Skeletal muscle tissue (tissue), 4 donors: ENCODE data around the gene ZBTB7A. TPM values are rescaled to one million over a fixed set of nuclear protein-coding genes. Genes with fewer than 3 reads are reported as not detected.

ENCODE experiments used
- H3K27ac ChIP-seq: one replicate; pipeline ENCODE4 v1.7.0; 2013; ENCODE audit warnings: mild to moderate bottlenecking, low read depth, low read length, inconsistent platforms
- H3K27me3 ChIP-seq, 3 donors: one replicate each; pipeline ENCODE4 v1.7.0; 2013; ENCODE audit warnings: low read length in 3 of 3; ENCODE audit not compliant: control insufficient read depth in 3 of 3, insufficient read depth in 3 of 3
- H3K36me3 ChIP-seq, 3 donors: one replicate each; pipeline ENCODE4 v1.7.0; 2013; ENCODE audit warnings: low read length in 3 of 3; ENCODE audit not compliant: control insufficient read depth in 3 of 3, insufficient read depth in 3 of 3
- H3K4me1 ChIP-seq, 3 donors: one replicate each; pipeline ENCODE4 v1.7.0; 2013; ENCODE audit warnings: low read length in 3 of 3, mild to moderate bottlenecking in 3 of 3; ENCODE audit not compliant: control insufficient read depth in 3 of 3, insufficient read depth in 3 of 3
- H3K4me3 ChIP-seq, 3 donors: one replicate each; pipeline ENCODE4 v1.7.0; 2013; ENCODE audit warnings: low read length in 3 of 3
- H3K9ac ChIP-seq, 3 donors: one replicate each; pipeline ENCODE4 v1.7.0; 2013; ENCODE audit warnings: low read length in 3 of 3, mild to moderate bottlenecking in 3 of 3, moderate library complexity in 2 of 3, low read depth in 1 of 3
- H3K9me3 ChIP-seq, 3 donors: one replicate each; pipeline ENCODE4 v1.7.0; 2013; ENCODE audit warnings: low read length in 3 of 3; ENCODE audit not compliant: control insufficient read depth in 3 of 3
- total RNA-seq: library from RNA; depleted of rRNA; stranded (reverse); fragments of >200 nt; gene quantifications from one replicate; pipeline ENCODE4 v1.2.3, GENCODE V29; 2014
- donor health status: Osteomylitis.

ZBTB7A gene
- total RNA-seq, 1 donor from 2014 or later, result 4.2 TPM

GRCh38 chr19:4061683-4062418 is 4.8 kb downstream of the ZBTB7A start:
- Histone ChIP-seq H3K4me3 (peak overlapping the region; percentile 38 to 75 (median 68)), H3K36me3 (no peaks in the 10 kb centered on the region), H3K4me1 (peaks cover 62 to 67% (median 65%) of the 10 kb centered on the region in 3 donors), H3K27ac (peak overlapping the region; percentile 97), H3K9me3 (no peaks in the 10 kb centered on the region), H3K27me3 (no peaks in the 10 kb centered on the region), H3K9ac (peak overlapping the region; percentile 57 to 85 (median 71))

- Histone ChIP-seq H3K4me1 (peaks cover 62 to 67% (median 65%) of the 10 kb centered on the region in 3 donors), H3K27ac (peak overlapping the region; percentile 97), H3K27me3 (no peaks in the 10 kb centered on the region), H3K4me3 (peak overlapping the region; percentile 38 to 75 (median 68)), H3K9me3 (no peaks in the 10 kb centered on the region), H3K36me3 (no peaks in the 10 kb centered on the region), H3K9ac (peak overlapping the region; percentile 57 to 85 (median 71))
These were observed 5.5 kb downstream of the ZBTB7A start for GRCh38 chr19:4061178-4061682.

GRCh38 chr19:4060621-4061177 is 6.0 kb downstream of the ZBTB7A start:
- no peaks in the 10 kb centered on the region for H3K27me3 ChIP-seq
- peaks cover 62 to 67% (median 65%) of the 10 kb centered on the region in 3 donors for H3K4me1 ChIP-seq
- peak overlapping the region; percentile 38 to 75 (median 68) for H3K4me3 ChIP-seq
- H3K36me3 ChIP-seq, result no peaks in the 10 kb centered on the region
- peak overlapping the region; percentile 57 to 85 (median 71) for H3K9ac ChIP-seq
- no peaks in the 10 kb centered on the region for H3K9me3 ChIP-seq
- peak overlapping the region; percentile 97 for H3K27ac ChIP-seq

- Histone ChIP-seq H3K9ac (peak overlapping the region; percentile 57 to 85 (median 81)), H3K9me3 (no peaks in the 10 kb centered on the region), H3K4me1 (peaks cover 62 to 67% (median 65%) of the 10 kb centered on the region in 3 donors), H3K4me3 (peak overlapping the region in 2 of 3 donors; percentile 68 to 75), H3K36me3 (peaks cover 0 to 3% (median 2%) of the 10 kb centered on the region in 3 donors), H3K27ac (peak overlapping the region; percentile 97), H3K27me3 (no peaks in the 10 kb centered on the region)
These were observed 6.6 kb downstream of the ZBTB7A start for GRCh38 chr19:4059891-4060620.

DNA sequence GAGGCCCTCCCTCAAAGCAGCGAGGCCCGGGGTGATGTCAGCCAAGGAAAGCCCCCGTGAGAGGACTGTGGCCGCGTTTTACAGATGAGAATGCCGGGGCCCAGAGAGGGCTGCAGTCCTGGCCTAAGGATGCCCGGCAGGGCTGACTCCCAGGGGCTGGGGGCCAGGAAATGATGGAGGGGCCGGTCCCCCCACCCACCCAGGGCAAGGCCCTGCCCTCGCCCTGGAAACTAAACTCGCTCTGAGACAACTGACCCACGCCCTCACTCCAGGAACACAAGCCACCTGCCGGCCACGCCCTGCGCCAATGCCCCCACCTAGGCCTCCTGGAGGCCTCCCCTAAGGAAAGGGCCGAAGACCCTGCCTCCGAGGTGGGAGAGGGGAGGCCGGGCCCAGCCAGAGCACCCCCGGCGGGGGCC is 7.2 kb downstream of the ZBTB7A start:
- Histone ChIP-seq H3K27me3 (no peaks in the 10 kb centered on the region), H3K27ac (peak overlapping the region; percentile 97), H3K9ac (peak overlapping the region in 2 of 3 donors; percentile 81 to 83), H3K4me1 (peaks cover 61 to 66% (median 64%) of the 10 kb centered on the region in 3 donors), H3K4me3 (peak overlapping the region in 2 of 3 donors; percentile 56), H3K36me3 (peaks cover 3 to 9% (median 7%) of the 10 kb centered on the region in 3 donors), H3K9me3 (no peaks in the 10 kb centered on the region)

- peaks cover 5 to 11% (median 8%) of the 10 kb centered on the region in 3 donors for H3K36me3 ChIP-seq
- H3K9ac ChIP-seq, result peak overlapping the region; percentile 76 to 83 (median 81)
- peak overlapping the region in 2 of 3 donors; percentile 56 for H3K4me3 ChIP-seq
- peak overlapping the region; percentile 97 for H3K27ac ChIP-seq
- peaks cover 57 to 61% (median 60%) of the 10 kb centered on the region in 3 donors for H3K4me1 ChIP-seq
- H3K9me3 ChIP-seq, result no peaks in the 10 kb centered on the region
- no peaks in the 10 kb centered on the region for H3K27me3 ChIP-seq
These were observed 7.8 kb downstream of the ZBTB7A start for GRCh38 chr19:4058693-4059452.

DNA sequence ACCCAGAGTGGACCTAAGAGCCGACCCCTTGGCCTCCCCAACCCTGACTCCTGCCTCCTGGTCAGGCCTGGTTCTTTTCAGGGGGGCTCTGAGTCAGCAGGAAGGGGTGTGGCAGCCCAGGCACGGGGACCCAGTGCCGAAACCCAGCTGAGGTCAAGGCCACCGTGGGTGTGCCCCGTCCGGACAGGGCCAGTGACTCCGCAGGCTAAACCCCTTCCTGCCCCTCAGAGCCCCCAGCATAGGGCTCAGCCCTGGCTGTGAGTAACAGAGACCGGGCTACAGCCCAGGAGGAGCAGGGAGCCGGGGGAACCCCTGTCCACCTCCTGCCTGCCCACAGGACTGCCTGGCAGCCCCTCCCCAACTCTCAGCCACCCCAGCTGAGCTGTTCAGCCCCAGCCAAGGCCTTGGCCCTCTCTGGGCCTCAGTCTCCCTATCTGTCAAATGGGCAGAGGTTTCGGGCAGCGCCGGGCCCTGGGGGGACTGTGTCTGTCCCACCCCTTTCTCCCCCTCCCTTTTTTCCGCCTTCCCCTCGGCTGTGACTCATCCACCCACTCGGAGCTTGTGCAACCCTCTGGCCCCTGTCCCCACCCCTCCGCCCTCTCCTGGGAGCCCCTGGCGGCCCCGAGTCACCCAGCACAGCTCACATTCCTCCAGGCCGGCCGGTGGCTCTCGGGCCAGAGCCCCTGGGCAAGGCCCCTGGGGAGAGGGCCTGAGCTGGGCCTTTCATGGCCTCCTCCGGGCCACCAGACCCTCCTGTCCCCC is 8.6 kb downstream of the ZBTB7A start:
- peak overlapping the region; percentile 97 for H3K27ac ChIP-seq
- no peaks in the 10 kb centered on the region for H3K27me3 ChIP-seq
- H3K9me3 ChIP-seq, result no peaks in the 10 kb centered on the region
- H3K9ac ChIP-seq, result peak overlapping the region; percentile 76 to 83 (median 81)
- H3K4me1 ChIP-seq, result peaks cover 55 to 61% (median 59%) of the 10 kb centered on the region in 3 donors
- peaks cover 13 to 18% (median 16%) of the 10 kb centered on the region in 3 donors for H3K36me3 ChIP-seq
- peak overlapping the region in 2 of 3 donors; percentile 56 for H3K4me3 ChIP-seq

DNA sequence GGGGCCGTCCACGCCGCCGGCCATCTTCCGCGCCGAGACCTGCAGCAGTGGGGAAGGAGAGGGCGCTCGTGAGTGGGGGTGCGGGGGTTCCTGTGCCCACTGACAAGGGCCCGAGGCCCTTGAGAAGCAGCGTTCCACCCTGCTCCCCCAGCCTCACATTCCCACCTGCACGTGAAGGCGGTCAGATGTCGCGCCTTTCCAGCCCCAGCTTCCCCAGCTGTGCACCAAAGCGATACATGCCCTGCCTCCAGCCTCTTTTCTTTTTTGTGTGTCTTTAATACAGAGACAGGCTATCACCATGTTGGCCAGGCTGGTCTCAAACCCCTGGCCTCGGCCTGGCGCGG is 11.5 kb downstream of the ZBTB7A start:
- no peaks in the 10 kb centered on the region for H3K9me3 ChIP-seq
- no peak overlapping the region for H3K4me3 ChIP-seq
- no peak overlapping the region for H3K9ac ChIP-seq
- H3K4me1 ChIP-seq, result peaks cover 33 to 51% (median 44%) of the 10 kb centered on the region in 3 donors
- H3K27me3 ChIP-seq, result no peaks in the 10 kb centered on the region
- no peak overlapping the region for H3K27ac ChIP-seq
- peaks cover 15 to 25% (median 22%) of the 10 kb centered on the region in 3 donors for H3K36me3 ChIP-seq
